ENCODE measurements around the gene GPC5. TPM values are rescaled to one million over a fixed set of nuclear protein-coding genes. Genes with fewer than 3 reads are reported as not detected.

GPC5 gene
- total RNA-seq, 1 donor from 2014 or later = 0.17 TPM

DNA sequence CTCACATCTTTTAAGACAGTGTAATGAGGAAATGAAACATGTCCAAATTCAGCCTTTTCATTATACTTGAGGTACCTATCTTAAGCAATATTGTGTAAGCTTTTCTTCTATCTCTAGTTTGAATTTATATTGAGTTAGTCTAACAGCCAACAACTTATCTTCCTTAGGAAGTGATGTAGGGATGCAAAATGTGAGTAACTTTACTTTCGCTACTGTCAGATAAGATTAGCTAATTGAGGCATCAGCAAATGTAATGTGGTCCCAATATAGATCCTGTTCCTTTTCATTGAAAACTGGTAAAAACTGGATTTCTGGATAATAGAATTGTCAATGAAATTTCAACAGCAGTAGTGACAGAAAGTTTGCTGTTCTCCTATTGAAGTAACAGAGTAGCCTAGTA lies 902.2 kb downstream of the GPC5 start:
- Histone ChIP-seq H3K27me3 (ENCODE audit: control insufficient read depth, insufficient read depth, low read length) (no peaks in the 10 kb centered on the region), H3K36me3 (ENCODE audit: control insufficient read depth, insufficient read depth, low read length) (no peaks in the 10 kb centered on the region), H3K4me3 (ENCODE audit: low read depth, low read length) (no peak overlapping the region)
- TF ChIP-seq, protein P1, sequence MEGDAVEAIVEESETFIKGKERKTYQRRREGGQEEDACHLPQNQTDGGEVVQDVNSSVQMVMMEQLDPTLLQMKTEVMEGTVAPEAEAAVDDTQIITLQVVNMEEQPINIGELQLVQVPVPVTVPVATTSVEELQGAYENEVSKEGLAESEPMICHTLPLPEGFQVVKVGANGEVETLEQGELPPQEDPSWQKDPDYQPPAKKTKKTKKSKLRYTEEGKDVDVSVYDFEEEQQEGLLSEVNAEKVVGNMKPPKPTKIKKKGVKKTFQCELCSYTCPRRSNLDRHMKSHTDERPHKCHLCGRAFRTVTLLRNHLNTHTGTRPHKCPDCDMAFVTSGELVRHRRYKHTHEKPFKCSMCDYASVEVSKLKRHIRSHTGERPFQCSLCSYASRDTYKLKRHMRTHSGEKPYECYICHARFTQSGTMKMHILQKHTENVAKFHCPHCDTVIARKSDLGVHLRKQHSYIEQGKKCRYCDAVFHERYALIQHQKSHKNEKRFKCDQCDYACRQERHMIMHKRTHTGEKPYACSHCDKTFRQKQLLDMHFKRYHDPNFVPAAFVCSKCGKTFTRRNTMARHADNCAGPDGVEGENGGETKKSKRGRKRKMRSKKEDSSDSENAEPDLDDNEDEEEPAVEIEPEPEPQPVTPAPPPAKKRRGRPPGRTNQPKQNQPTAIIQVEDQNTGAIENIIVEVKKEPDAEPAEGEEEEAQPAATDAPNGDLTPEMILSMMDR (IDR thresholded peaks at IDR 0.05; ENCODE audit: insufficient read depth, low read length, poor library complexity, severe bottlenecking) = no peak
- DNase-seq (ENCODE audit: low read depth) = no peak

DNA sequence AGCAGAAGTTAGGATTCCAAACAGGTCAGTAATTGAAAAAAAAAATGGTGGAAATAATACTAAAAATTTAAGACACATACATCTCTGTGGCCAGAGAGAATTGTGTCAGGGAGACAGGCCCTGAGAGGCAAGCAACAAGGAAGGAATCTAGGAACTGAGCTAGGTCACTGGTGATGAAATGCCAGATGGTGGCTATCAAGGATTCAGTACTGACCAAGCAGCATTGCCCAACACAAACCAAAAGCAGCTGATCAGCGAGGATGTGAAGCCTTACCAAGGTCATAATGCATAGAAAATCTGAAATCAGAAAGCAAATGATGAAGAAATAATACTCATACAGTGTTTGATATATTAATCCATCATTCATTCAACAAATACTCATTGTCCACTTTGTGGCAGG lies 905.0 kb downstream of the GPC5 start:
- H3K4me3 ChIP-seq (ENCODE audit: low read depth, low read length) = no peak overlapping the region
- H3K36me3 ChIP-seq (ENCODE audit: control insufficient read depth, insufficient read depth, low read length) = no peaks in the 10 kb centered on the region
- DNase-seq (ENCODE audit: low read depth) = no peak
- TF ChIP-seq, protein P1 (IDR thresholded peaks at IDR 0.05; ENCODE audit: insufficient read depth, low read length, poor library complexity, severe bottlenecking) = no peak
- no peaks in the 10 kb centered on the region for H3K27me3 ChIP-seq (ENCODE audit: control insufficient read depth, insufficient read depth, low read length)

DNA sequence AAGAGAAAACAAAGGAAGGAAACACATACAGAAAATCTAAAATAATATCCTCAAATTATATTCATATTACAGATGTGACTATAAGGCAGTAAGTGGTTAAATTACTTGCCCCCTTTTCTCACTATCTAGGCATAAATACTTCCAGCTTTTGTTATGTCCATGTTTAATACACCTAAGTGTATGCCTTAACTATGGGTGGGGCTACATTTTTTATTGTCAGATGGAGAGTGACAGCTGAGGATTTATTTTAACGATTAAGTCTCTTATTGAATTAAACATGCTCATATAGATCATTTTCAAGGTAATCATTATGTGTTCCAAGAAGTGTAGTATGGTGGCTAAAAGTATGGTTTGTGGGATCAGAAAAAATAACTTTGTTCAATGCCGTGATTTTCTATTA lies 909.3 kb downstream of the GPC5 start:
- Histone ChIP-seq H3K4me3 (ENCODE audit: low read depth, low read length) (no peak overlapping the region), H3K27me3 (ENCODE audit: control insufficient read depth, insufficient read depth, low read length) (no peaks in the 10 kb centered on the region), H3K36me3 (ENCODE audit: control insufficient read depth, insufficient read depth, low read length) (no peaks in the 10 kb centered on the region)
- TF ChIP-seq, protein P1 (IDR thresholded peaks at IDR 0.05; ENCODE audit: insufficient read depth, low read length, poor library complexity, severe bottlenecking) = no peak
- DNase-seq (ENCODE audit: low read depth) = no peak

DNA sequence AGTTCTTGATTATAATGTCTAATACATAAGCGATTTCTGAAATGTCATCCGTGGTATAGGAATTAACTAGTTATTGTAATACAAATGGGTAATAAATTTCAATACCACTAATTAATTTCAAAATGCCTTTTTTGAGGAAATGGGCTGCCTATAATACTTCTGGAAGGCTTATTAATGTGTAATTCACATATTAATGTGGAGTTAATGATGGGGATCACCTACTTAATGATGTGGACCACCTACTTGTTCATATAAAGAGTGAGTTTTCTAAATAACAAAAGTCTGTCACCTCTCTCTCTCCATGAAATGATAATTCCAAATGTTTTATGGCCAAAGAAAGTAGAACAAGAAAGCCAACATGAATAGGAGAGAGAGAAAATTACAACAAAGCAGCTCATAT lies 914.4 kb downstream of the GPC5 start:
- TF ChIP-seq, protein P1 (IDR thresholded peaks at IDR 0.05; ENCODE audit: insufficient read depth, low read length, poor library complexity, severe bottlenecking) = no peak
- Histone ChIP-seq H3K27me3 (ENCODE audit: control insufficient read depth, insufficient read depth, low read length) (no peaks in the 10 kb centered on the region), H3K4me3 (ENCODE audit: low read depth, low read length) (no peak overlapping the region), H3K36me3 (ENCODE audit: control insufficient read depth, insufficient read depth, low read length) (no peaks in the 10 kb centered on the region)
- no peak for DNase-seq (ENCODE audit: low read depth)

DNA sequence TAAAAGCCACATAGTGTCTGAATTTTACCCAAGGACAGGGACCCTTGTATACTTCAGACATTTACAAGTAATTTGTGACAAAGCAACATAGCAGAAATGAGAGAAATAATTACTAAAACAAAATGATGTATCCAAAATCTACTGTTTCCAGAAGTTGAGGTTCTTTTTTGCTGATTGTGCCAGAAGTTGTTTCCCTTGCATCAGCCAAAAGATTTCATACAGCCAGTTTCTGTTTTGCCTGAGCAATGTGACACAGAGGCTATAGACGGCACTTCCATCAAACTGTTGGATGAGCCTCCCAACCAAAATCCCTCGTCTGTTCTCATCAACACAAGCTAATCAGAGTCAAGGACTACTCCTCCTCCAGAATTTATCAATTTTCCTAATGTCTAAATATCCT lies 915.0 kb downstream of the GPC5 start:
- no peak for DNase-seq (ENCODE audit: low read depth)
- Histone ChIP-seq H3K36me3 (ENCODE audit: control insufficient read depth, insufficient read depth, low read length) (no peaks in the 10 kb centered on the region), H3K27me3 (ENCODE audit: control insufficient read depth, insufficient read depth, low read length) (no peaks in the 10 kb centered on the region), H3K4me3 (ENCODE audit: low read depth, low read length) (no peak overlapping the region)
- TF ChIP-seq, protein P1 (IDR thresholded peaks at IDR 0.05; ENCODE audit: insufficient read depth, low read length, poor library complexity, severe bottlenecking) = no peak

DNA sequence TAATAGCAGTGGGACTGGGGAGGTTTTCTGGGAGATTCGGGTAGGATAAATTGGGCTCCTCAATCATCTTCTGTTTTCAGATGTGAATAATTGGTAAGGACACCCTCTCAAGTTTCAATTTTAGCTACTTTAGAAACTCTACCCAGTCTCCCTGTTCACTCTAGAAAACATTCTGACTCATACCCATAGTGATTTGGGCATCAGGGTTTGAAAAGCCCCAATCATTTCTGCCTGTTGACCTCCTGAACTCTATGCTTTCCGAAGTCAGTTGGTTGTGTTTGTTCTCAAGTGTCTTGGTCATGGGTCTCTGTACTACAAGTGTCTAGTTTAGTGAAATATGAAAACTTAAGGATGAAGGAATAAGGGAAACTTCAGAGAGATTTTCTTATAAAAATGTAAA lies 916.8 kb downstream of the GPC5 start:
- Histone ChIP-seq H3K27me3 (ENCODE audit: control insufficient read depth, insufficient read depth, low read length) (no peaks in the 10 kb centered on the region), H3K36me3 (ENCODE audit: control insufficient read depth, insufficient read depth, low read length) (no peaks in the 10 kb centered on the region), H3K4me3 (ENCODE audit: low read depth, low read length) (no peak overlapping the region)
- DNase-seq (ENCODE audit: low read depth) = no peak
- TF ChIP-seq, protein P1 (IDR thresholded peaks at IDR 0.05; ENCODE audit: insufficient read depth, low read length, poor library complexity, severe bottlenecking) = no peak
